ENCODE data around the gene TNRC18.
"Not testable (repeated sequence)": the region's sequence is repeated elsewhere in the genome, so short reads cannot be mapped to it uniquely, and the experiment has no call there.

TNRC18 gene

GRCh38 chr7:5286933-5287332, 136.7 kb downstream of the TNRC18 start:
- no peak for TF ChIP-seq CTCF (IDR thresholded peaks at IDR 0.05; ENCODE audit: low read depth, low read length, missing control alignments)
- H3K4me3 ChIP-seq (ENCODE audit: low read depth, low read length), result no peak overlapping the region
- no peak for DNase-seq (ENCODE audit: low read depth)

GRCh38 chr7:5284304-5285281, 139.0 kb downstream of the TNRC18 start:
- no peak overlapping the region for H3K4me3 ChIP-seq (ENCODE audit: low read depth, low read length)
- DNase-seq (ENCODE audit: low read depth), result peak; percentile 8
- TF ChIP-seq CTCF (IDR thresholded peaks at IDR 0.05; ENCODE audit: low read depth, low read length, missing control alignments), result peak; percentile 55

GRCh38 chr7:5283421-5284303, 140.0 kb downstream of the TNRC18 start:
- 0 out of 2 replicates have a peak overlapping the region, but pooled peaks have one; percentile 5 for H3K4me3 ChIP-seq (ENCODE audit: low read depth, low read length)
- DNase-seq (ENCODE audit: low read depth), result no peak
- no peak for TF ChIP-seq CTCF (IDR thresholded peaks at IDR 0.05; ENCODE audit: low read depth, low read length, missing control alignments)

- DNase-seq (ENCODE audit: low read depth), result no peak
Observed at GRCh38 chr7:5282543-5283316, 140.9 kb downstream of the TNRC18 start, which contains the start of gene SLC29A4. Gene SLC29A4 (plus strand): TSS chr7:5282943. CDS start chr7:5287817, 4,874 bp downstream.

DNA sequence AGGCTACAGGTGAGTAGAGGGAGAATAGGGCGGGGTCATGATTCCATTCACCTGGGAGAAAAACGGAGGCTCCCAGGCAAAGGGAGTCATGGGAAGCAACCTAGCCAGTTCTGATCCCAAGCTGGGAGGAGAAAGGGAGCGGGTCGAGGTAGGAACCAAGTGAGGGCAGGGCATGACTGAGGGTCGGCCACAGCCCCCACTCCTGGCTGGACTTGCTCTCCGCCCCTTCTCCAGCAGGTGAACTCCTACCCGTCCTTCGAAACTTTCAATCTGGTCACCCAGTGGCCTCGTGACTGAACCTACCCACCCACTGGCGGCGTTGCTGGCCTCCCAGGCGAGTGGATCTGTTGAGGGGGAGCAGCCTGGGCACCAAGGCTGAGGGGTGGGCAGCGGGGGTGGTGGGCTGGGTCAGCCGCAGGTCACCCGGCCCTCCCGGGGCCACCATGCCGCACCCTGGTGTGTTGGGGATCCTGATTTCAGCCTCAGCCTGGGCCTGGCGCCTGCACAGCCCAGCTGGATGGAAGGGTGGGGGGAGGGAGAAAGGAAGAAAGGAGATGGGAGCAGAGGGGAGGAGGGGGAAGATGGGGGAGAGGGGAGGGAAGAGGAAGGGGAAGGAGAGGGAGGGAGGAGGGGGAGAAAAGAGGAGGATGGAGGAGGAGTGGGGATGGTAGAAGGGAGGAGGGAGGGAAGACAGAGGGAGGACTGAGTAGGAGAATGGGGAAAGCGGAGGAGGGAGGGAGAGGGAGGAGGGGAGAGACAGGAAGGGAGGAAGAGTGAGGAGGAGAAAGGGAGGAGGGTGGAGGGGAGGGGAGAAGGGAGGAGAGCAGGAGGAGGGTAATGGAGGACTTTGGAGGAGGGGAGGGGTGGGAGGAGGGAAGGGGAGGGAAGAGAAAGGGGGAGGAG, 141.8 kb downstream of the TNRC18 start:
- H3K4me3 ChIP-seq (ENCODE audit: low read depth, low read length); DNase-seq (ENCODE audit: low read depth): not testable (repeated sequence)

More at GRCh38 chr7:5282543-5283316, 140.9 kb downstream of the TNRC18 start, which contains the start of gene SLC29A4:
- no peak for TF ChIP-seq CTCF (IDR thresholded peaks at IDR 0.05; ENCODE audit: low read depth, low read length, missing control alignments)
- H3K4me3 ChIP-seq (ENCODE audit: low read depth, low read length), result peak within 1 kb of the TSS; percentile 5; the same call in 1 of the 2 replicates

DNA sequence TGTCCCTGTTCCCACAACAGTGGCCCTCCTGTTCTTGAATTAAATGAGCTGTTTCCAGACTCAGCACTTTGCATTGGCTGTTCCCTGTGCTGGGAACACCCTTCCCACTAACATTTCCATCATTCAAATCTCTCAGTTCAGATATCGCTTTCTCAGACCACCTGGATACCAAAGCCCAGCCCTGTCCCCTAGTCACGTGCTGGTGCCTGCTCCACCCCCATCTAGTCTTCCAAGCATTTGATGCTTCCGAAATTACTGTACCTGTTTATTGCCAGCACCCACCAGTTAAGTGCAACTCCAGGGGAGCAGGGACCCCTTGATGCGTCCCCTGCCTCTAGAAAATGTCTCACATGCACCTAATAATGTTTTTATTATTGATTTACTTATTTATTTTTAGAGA, 143.9 kb downstream of the TNRC18 start:
- DNase-seq (ENCODE audit: low read depth), result no peak
- no peak for TF ChIP-seq CTCF (IDR thresholded peaks at IDR 0.05; ENCODE audit: low read depth, low read length, missing control alignments)
- no peak overlapping the region for H3K4me3 ChIP-seq (ENCODE audit: low read depth, low read length)
